Myocyte (in vitro differentiated cells): ENCODE results near the gene CREB3L1. TPM values are rescaled to one million over a fixed set of nuclear protein-coding genes. Genes with fewer than 3 reads are reported as not detected.

ENCODE experiments used
- DNase-seq: peaks from one replicate; pipeline ENCODE4 v3.0.0-alpha.2; 2012; ENCODE audit warnings: low read depth
- total RNA-seq: library from RNA; depleted of rRNA; stranded (reverse); fragments of >200 nt; gene quantifications from 2 replicates; pipeline ENCODE4 v1.2.3, GENCODE V29; 2014

CREB3L1 gene
- total RNA-seq, 1 donor from 2014 or later = 23.6 TPM

GRCh38 chr11:46272816-46273427, 4.5 kb upstream of the CREB3L1 start:
- peak; percentile 76 for DNase-seq

- DNase-seq = no peak
Observed at GRCh38 chr11:46273511-46274205, 3.8 kb upstream of the CREB3L1 start.

- no peak for DNase-seq
Observed at GRCh38 chr11:46275964-46276641, 1.4 kb upstream of the CREB3L1 start.

GRCh38 chr11:46277313-46277621, 195 bp upstream of the CREB3L1 start:
- peak; percentile 84 for DNase-seq

GRCh38 chr11:46278387-46279125, 1.1 kb downstream of the CREB3L1 start:
- DNase-seq = peak; percentile 84

GRCh38 chr11:46279126-46280099, 2.0 kb downstream of the CREB3L1 start:
- peak; percentile 90 for DNase-seq

GRCh38 chr11:46280706-46281105, 3.2 kb downstream of the CREB3L1 start:
- no peak for DNase-seq

GRCh38 chr11:46281371-46281831, 3.9 kb downstream of the CREB3L1 start:
- DNase-seq = no peak

GRCh38 chr11:46285173-46285572, 7.7 kb downstream of the CREB3L1 start:
- no peak for DNase-seq

GRCh38 chr11:46285594-46286033, 8.2 kb downstream of the CREB3L1 start:
- DNase-seq = peak; percentile 68

GRCh38 chr11:46286789-46287188, 9.3 kb downstream of the CREB3L1 start:
- no peak for DNase-seq

GRCh38 chr11:46288451-46288850, 11.0 kb downstream of the CREB3L1 start:
- no peak for DNase-seq

GRCh38 chr11:46290011-46290410, 12.5 kb downstream of the CREB3L1 start:
- DNase-seq = no peak

- DNase-seq = peak; percentile 78
Observed at GRCh38 chr11:46290598-46291309, 13.3 kb downstream of the CREB3L1 start.

- peak; percentile 86 for DNase-seq
Observed at GRCh38 chr11:46291441-46292150, 14.1 kb downstream of the CREB3L1 start.

- DNase-seq = no peak
Observed at GRCh38 chr11:46293066-46293465, 15.6 kb downstream of the CREB3L1 start.

- peak; percentile 92 for DNase-seq
Observed at GRCh38 chr11:46293641-46294103, 16.2 kb downstream of the CREB3L1 start.

GRCh38 chr11:46294365-46295309, 17.2 kb downstream of the CREB3L1 start:
- DNase-seq = peak; percentile 88
